GM12874 (cell line): ENCODE results near the gene SPTBN1.

Experiments
- CTCF ChIP-seq: IDR thresholded peaks from 2 replicates; pipeline ENCODE4 v1.5.1; 2011; ENCODE audit warnings: low read depth, mild to moderate bottlenecking, control low read depth, low read length, moderate library complexity; ENCODE audit not compliant: insufficient read depth

The SPTBN1 gene

GRCh38 chr2:54559006-54559445 lies 102.9 kb downstream of the SPTBN1 start:
- TF ChIP-seq CTCF, result no peak

GRCh38 chr2:54559593-54560145 lies 103.5 kb downstream of the SPTBN1 start:
- no peak for TF ChIP-seq CTCF

GRCh38 chr2:54560146-54560881 lies 104.2 kb downstream of the SPTBN1 start:
- TF ChIP-seq CTCF, result no peak

- no peak for TF ChIP-seq CTCF
Measured at GRCh38 chr2:54561010-54561409, 104.9 kb downstream of the SPTBN1 start.

GRCh38 chr2:54564439-54564838 lies 108.3 kb downstream of the SPTBN1 start:
- TF ChIP-seq CTCF, result no peak

- TF ChIP-seq CTCF, result no peak
Measured at GRCh38 chr2:54565551-54565950, 109.4 kb downstream of the SPTBN1 start.

- TF ChIP-seq CTCF, result no peak
Measured at GRCh38 chr2:54566896-54567295, 110.8 kb downstream of the SPTBN1 start.
